Activated CD4-positive, alpha-beta T cell treated with anti-CD3 and anti-CD28 coated beads for 36 hours (primary cell): Measurements from ENCODE around the gene CLK4. TPM values are rescaled to one million over a fixed set of nuclear protein-coding genes. Genes with fewer than 3 reads are reported as not detected.
A peak's percentile ranks its signal among the peaks of the same experiment; 100 is the strongest.

Source experiments
- ATAC-seq: fragments of 200-7000 bp; cut with Tn5 transposase; one replicate; pipeline ENCODE4 v1.10.0; 2021; ENCODE audit warnings: mild to moderate bottlenecking, moderate library complexity
- CTCF ChIA-PET: fragments of 350-600 bp; sonication (Branson Sonifier 250); formaldehyde crosslinking; loops from one replicate; lab custom pipeline; 2021; ENCODE audit warnings: antibody characterized with exemption; lab: Charles Lee
- POLR2A ChIA-PET: fragments of 350-600 bp; sonication (Branson Sonifier 250); formaldehyde crosslinking; loops from one replicate; lab custom pipeline; 2021; ENCODE audit warnings: antibody characterized with exemption, inconsistent platforms; lab: Charles Lee
- DNase-seq: peaks from one replicate; pipeline ENCODE4 v3.0.0-alpha.2; 2020
- H3K27ac Mint-ChIP-seq: one replicate; pipeline ENCODE4 v1.8.0; 2021; ENCODE audit warnings: mixed read lengths
- H3K27me3 Mint-ChIP-seq: one replicate; pipeline ENCODE4 v1.8.0; 2021; ENCODE audit warnings: mixed read lengths
- H3K36me3 Mint-ChIP-seq: one replicate; pipeline ENCODE4 v1.8.0; 2021; ENCODE audit warnings: low read depth, mixed read lengths
- H3K4me1 Mint-ChIP-seq: one replicate; pipeline ENCODE4 v1.8.0; 2021; ENCODE audit warnings: mixed read lengths
- H3K4me3 Mint-ChIP-seq: one replicate; pipeline ENCODE4 v1.8.0; 2021; ENCODE audit warnings: mild to moderate bottlenecking, moderate library complexity, mixed read lengths
- H3K9me3 Mint-ChIP-seq: one replicate; pipeline ENCODE4 v1.8.0; 2021; ENCODE audit warnings: low read depth, mixed read lengths
- intact Hi-C, 2 experiments: fragments of 100-400 bp; cut with DNase I in 1 of 2; cut with micrococcal nuclease in 1 of 2; formaldehyde crosslinking; loops; one replicate each; pipeline versions ENCODE4 v1.14.2 to v1.15.1; 2022 to 2024; cut with DNase I, micrococcal nuclease
- total RNA-seq, 2 experiments: library from RNA; stranded (reverse); gene quantifications; one replicate each; pipeline ENCODE4 v1.2.3, GENCODE V29; 2021

Gene CLK4
- total RNA-seq, 2 experiments from 2014 or later, result 21.2 to 22.6 TPM

DNA sequence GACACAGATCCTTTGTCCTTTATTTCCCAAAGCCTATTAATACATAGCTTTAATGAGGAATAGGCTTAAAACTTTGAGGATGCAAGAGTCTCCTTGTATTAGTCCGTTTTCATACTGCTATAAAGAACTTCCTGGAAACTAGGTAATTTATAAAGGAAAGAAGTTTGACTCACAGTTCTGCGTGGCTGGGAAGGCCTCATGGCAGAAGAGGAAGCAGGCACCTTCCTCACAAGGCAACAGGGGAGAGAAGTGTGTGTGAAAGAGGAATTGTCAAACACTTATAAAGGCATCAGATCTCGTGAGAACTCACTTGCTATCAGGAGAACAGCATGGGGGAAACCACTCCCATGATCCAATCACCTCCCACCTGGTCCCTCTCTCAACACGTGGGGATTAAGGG is 5.4 kb upstream of the CLK4 start:
- Mint-ChIP-seq H3K27me3 (peaks cover 5% of the 10 kb centered on the region), H3K4me3 (no peak overlapping the region), H3K4me1 (no peaks in the 10 kb centered on the region), H3K9me3 (no peaks in the 10 kb centered on the region), H3K27ac (no peak overlapping the region), H3K36me3 (no peaks in the 10 kb centered on the region)
- intact Hi-C loops, result no loop called here
- DNase-seq, result no peak
- ATAC-seq, result no peak
- CTCF ChIA-PET, result no interaction called here
- POLR2A ChIA-PET, result no interaction called here

DNA sequence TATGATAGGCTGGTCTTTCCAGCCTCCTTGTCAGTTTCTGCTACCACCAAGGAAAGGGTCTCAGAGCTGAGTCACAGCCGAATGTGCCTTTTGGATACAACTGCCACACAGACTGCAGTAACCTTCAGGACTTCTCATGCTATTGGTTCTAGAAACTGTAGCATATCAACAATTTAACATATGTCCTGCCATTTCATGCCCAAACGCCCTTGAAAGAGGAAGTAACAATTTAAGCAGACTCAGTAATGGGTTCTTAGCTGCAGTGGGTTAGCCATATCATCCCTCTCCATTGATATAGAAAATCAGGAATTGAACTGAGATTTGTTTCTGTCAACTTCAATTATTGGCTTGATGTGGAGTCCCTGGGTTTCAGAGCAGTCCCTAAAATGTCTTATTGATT is 4.1 kb upstream of the CLK4 start:
- Mint-ChIP-seq H3K4me3 (no peak overlapping the region), H3K4me1 (no peaks in the 10 kb centered on the region), H3K27me3 (peaks cover 4% of the 10 kb centered on the region), H3K27ac (no peak overlapping the region), H3K9me3 (no peaks in the 10 kb centered on the region), H3K36me3 (peaks cover under 1% of the 10 kb centered on the region)
- DNase-seq, result no peak
- CTCF ChIA-PET, result no interaction called here
- POLR2A ChIA-PET, result no interaction called here
- intact Hi-C loops, result no loop called here
- no peak for ATAC-seq

DNA sequence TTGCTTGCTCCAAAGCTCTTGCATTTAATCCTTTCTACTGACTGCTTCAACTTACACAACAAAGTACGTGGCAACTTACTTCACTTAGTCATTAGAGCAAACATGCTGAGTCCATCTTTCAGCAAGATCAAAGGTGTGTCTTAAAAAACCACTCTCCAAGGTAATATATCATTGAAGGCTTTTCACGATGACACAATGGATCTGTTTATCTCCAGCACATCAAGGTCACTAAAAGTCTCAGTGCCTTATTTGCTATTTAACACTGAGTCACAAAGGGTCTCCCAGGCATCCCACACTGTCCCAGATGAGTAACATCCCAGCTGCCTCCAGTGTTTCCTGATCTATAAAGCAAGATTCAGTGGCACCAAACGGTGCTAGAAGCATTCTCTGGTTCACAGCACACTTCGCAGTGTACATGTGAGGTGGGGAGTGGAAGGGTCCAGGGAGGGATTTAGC is 3.7 kb upstream of the CLK4 start:
- Mint-ChIP-seq H3K27me3 (peaks cover 4% of the 10 kb centered on the region), H3K36me3 (peaks cover 5% of the 10 kb centered on the region), H3K4me3 (no peak overlapping the region), H3K27ac (no peak overlapping the region), H3K9me3 (no peaks in the 10 kb centered on the region), H3K4me1 (no peaks in the 10 kb centered on the region)
- DNase-seq (no peak), ATAC-seq (no peak)
- POLR2A ChIA-PET, result no interaction called here
- intact Hi-C loops, result no loop called here
- CTCF ChIA-PET, result interaction anchor here (0.5 to 0.8 kb wide), 2 partner anchors 292 to 1085 kb away, joined by 3 to 4 read pairs; no protein-coding TSS in a partner anchor

DNA sequence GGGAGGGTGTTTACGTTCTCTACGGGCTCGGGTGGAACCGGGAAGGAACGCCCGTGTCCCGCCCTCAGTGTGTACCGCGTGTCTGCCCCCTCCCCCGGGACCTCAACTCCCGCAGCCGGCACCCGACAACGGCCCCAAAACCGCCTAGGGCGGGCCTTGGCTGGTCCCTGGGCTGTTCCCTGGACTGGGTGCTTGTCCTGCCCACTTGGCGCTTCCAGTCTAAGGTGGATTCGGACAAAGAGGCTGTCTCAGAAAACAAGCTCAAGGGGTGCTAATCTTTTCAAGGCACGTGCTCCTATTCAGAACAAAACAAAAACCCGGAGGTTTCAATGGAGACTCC is 379 bp upstream of the CLK4 start:
- H3K4me1 Mint-ChIP-seq, result peaks cover 23% of the 10 kb centered on the region
- ATAC-seq, result no peak
- no peak for DNase-seq
- peak overlapping the region; percentile 31 for H3K27ac Mint-ChIP-seq
- H3K9me3 Mint-ChIP-seq, result no peaks in the 10 kb centered on the region
- H3K4me3 Mint-ChIP-seq, result peak overlapping the region; percentile 93
- no peaks in the 10 kb centered on the region for H3K27me3 Mint-ChIP-seq
- CTCF ChIA-PET, result no interaction called here
- peaks cover 15% of the 10 kb centered on the region for H3K36me3 Mint-ChIP-seq
- intact Hi-C loops, result loop anchor here (1.0 to 10.0 kb wide), 13 partner anchors 103 to 1108 kb away; partner anchors contain the start of genes ZNF879 (in 2 of the 2), CANX (in 1 of the 2), HNRNPAB (in 1 of the 2) and HNRNPH1 (in 1 of the 2)
- POLR2A ChIA-PET, result no interaction called here

DNA sequence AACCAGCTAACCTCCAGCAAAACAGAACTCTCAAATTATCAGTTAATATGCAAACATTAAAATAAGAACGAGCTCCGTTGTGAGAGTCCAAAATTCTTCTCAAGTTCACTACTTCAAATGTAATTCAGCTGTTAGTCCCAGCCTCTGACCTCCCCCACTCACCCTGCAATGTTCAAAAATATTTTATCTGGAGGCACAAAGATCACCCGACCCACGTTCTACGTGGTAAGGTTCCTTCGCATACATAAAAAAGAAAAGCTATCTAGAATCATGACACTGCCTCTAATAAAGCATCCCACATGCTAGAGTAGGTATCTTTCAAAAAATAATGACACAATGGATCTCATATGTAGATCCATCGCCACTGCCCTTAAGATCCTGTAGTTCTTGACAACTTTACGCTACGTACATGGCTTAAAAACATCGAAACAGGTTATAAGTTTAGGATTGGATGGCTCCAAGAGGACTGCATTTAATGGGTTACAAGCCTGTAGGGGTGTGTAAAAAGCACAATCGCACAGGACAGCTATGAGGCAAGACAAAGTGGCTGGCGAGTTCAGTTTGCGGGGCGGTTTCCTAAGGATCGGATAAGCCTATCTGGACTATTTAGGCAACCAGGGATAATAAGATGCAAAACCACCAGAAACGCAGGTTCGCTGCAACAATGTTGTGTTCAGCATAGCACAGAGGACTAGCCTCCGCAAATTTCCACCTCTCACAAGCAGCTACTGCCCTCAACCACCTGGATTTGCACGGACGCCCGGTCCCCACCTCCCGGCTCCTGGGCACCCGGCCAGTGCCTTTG is 969 bp downstream of the CLK4 start:
- Mint-ChIP-seq H3K27me3 (no peaks in the 10 kb centered on the region), H3K4me1 (peaks cover 29% of the 10 kb centered on the region), H3K36me3 (peaks cover 24% of the 10 kb centered on the region), H3K9me3 (no peaks in the 10 kb centered on the region), H3K4me3 (peak overlapping the region; percentile 93), H3K27ac (peak overlapping the region; percentile 98)
- ATAC-seq (peak; percentile 23), DNase-seq (no peak)
- intact Hi-C loops, result loop anchor here (2.0 to 10.0 kb wide), 8 partner anchors 396 to 1109 kb away; partner anchors contain the start of genes ZNF879 (in 2 of the 2), CANX (in 1 of the 2), HNRNPH1 (in 1 of the 2) and MAML1 (in 1 of the 2)
- CTCF ChIA-PET, result interaction anchor here (0.9 to 1.7 kb wide), 3 partner anchors 8 to 998 kb away, joined by 3 to 4 read pairs (median 3); partner anchors contain the start of gene HNRNPH1
- POLR2A ChIA-PET, result interaction anchor here (0.5 to 0.8 kb wide), 3 partner anchors 21 to 934 kb away, joined by 3 to 4 read pairs (median 3); partner anchors contain the start of gene HNRNPAB

DNA sequence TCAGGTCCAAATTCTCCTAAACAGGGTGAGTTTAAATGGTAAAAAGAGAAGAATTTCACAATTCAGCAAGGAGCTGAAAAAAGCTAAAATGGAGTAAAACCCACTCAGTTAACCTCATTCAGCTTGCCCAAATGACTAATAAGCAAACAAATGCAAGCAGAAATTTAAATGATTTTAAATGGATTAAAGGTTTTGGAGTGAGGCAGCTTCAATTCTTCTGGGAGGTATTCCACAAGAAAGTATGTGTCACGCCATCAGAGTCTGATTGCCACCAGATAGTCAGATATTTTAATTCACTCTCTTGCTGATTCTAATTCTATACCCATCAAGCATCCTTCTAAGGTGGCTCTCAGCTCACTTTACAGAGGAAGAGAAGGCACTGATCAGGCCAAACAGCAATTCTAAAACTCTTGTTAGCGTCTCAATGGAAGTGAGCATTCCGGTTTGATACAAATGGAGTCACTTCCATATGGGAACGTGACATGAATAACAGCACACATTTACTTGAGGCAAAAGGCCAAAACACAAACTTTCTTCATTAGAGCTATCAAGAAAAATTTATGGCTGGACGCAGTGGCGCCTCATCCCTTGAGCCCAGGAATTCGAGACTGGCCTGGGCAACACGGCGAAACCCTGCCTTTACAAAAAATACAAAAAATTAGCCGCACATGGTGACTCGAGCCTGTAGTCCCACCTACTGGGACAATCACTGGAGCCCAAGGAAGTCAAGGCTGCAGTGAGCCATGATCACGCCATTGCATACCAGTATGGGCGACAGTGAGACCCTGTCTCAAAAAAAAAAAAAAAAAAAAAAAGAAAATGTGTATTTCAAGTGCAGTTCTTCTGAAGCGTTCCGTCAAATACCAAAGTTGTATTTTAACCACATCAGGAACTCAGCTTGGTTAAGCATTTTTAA is 2.0 kb downstream of the CLK4 start:
- Mint-ChIP-seq H3K9me3 (no peaks in the 10 kb centered on the region), H3K36me3 (peaks cover 33% of the 10 kb centered on the region), H3K27me3 (no peaks in the 10 kb centered on the region), H3K4me1 (peaks cover 39% of the 10 kb centered on the region), H3K4me3 (peak overlapping the region; percentile 93), H3K27ac (peak overlapping the region; percentile 98)
- no peak for ATAC-seq
- POLR2A ChIA-PET, result interaction anchor here (0.7 kb wide), 1 partner anchor 142 kb away, joined by 3 read pairs; no protein-coding TSS in a partner anchor
- intact Hi-C loops, result loop anchor here (5.0 to 10.0 kb wide), 4 partner anchors 397 to 1110 kb away; partner anchors contain the start of genes CANX (in 1 of the 2), MAML1 (in 1 of the 2) and ZNF879 (in 1 of the 2)
- DNase-seq, result no peak
- CTCF ChIA-PET, result interaction anchor here (0.6 to 3.0 kb wide), 5 partner anchors 9 to 999 kb away, joined by 3 to 16 read pairs (median 3); partner anchors contain the start of genes HNRNPAB and HNRNPH1

DNA sequence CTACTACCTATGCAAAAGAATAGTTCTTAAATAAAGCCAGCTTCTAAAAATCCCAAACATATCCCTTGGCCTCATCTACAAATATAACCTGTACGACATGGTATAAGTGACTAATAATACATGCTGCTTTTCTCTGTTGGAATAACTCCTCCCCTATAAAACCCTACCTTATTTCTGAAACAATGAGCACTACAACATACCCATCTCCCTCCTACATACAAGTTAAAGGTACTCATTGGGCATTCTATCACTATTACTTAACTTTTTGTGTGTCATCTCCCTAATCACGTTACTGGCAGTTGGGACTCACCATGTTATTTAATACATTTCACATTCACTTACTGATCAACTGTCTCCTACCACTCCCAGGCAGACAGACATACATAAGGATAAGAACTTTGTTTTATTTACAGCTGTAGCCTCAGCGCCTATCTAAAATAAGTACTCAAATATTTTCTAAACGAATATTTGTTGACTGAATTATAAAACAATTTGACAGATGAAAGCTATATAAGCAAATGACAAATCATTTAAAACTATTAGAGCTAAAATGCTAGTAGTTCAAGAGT is 4.1 kb downstream of the CLK4 start:
- CTCF ChIA-PET, result interaction anchor here (1.1 to 3.0 kb wide), 3 partner anchors 11 to 25 kb away, joined by 3 to 16 read pairs (median 5); no protein-coding TSS in a partner anchor
- Mint-ChIP-seq H3K4me1 (peaks cover 54% of the 10 kb centered on the region), H3K36me3 (peaks cover 51% of the 10 kb centered on the region), H3K9me3 (no peaks in the 10 kb centered on the region), H3K27ac (no peak overlapping the region), H3K4me3 (peak overlapping the region; percentile 3), H3K27me3 (no peaks in the 10 kb centered on the region)
- intact Hi-C loops, result loop anchor here in 1 of 2 experiments (10.0 kb wide), 1 partner anchor 1112 kb away; the partner anchor contains the start of gene MAML1
- ATAC-seq (no peak), DNase-seq (no peak)
- POLR2A ChIA-PET, result no interaction called here

DNA sequence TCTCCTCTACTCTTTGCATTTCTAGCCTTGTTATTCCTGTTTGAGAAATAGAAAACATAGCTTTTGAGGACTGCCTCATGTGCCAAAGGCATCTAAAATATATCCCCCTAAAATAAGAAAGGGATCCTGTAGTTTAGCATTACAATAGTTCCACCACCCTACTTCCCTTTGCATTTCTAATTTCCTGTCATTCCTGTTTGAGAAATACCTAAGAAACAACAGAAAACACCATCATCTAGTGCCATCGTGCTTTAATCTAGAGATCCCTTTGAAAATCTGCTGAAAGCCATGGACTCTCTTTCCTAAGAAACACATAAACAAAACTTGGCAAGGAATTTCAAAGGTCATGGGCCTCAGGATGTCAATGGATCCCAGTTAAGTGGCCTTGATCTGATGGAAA is 7.5 kb downstream of the CLK4 start:
- H3K9me3 Mint-ChIP-seq, result no peaks in the 10 kb centered on the region
- ATAC-seq, result no peak
- H3K27ac Mint-ChIP-seq, result no peak overlapping the region
- POLR2A ChIA-PET, result no interaction called here
- H3K27me3 Mint-ChIP-seq, result no peaks in the 10 kb centered on the region
- CTCF ChIA-PET, result interaction anchor here (1.1 to 1.9 kb wide), 2 partner anchors 8 to 13 kb away, joined by 3 to 8 read pairs; no protein-coding TSS in a partner anchor
- H3K36me3 Mint-ChIP-seq, result peaks cover 61% of the 10 kb centered on the region
- H3K4me3 Mint-ChIP-seq, result no peak overlapping the region
- intact Hi-C loops, result no loop called here
- DNase-seq, result no peak
- peaks cover 50% of the 10 kb centered on the region for H3K4me1 Mint-ChIP-seq

DNA sequence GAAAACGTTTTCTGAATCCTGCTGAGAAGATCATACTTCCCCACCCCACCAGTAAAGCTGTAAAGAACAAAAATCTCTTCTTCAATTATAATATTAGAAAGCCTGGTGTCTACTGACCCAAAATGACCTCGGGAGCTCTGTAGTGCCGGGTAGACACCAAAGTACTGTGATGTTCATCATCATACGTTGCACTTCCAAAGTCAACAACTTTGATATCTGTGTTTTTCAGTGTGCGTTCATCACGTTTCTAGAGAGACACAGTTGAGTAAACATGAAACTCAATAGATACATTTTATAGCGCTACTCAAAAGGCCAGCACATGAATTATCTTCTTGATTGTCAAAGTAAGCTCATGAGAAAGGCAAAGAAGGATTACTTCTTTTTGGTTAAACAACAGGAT is 14.6 kb downstream of the CLK4 start:
- Mint-ChIP-seq H3K9me3 (no peaks in the 10 kb centered on the region), H3K4me1 (peaks cover 7% of the 10 kb centered on the region), H3K27ac (no peak overlapping the region), H3K4me3 (no peak overlapping the region), H3K36me3 (peaks cover 59% of the 10 kb centered on the region), H3K27me3 (no peaks in the 10 kb centered on the region)
- ATAC-seq (no peak), DNase-seq (no peak)
- intact Hi-C loops, result no loop called here
- CTCF ChIA-PET, result interaction anchor here (1.0 to 3.2 kb wide), 3 partner anchors 11 to 22 kb away, joined by 3 to 16 read pairs (median 4); partner anchors contain the start of gene COL23A1
- POLR2A ChIA-PET, result no interaction called here

DNA sequence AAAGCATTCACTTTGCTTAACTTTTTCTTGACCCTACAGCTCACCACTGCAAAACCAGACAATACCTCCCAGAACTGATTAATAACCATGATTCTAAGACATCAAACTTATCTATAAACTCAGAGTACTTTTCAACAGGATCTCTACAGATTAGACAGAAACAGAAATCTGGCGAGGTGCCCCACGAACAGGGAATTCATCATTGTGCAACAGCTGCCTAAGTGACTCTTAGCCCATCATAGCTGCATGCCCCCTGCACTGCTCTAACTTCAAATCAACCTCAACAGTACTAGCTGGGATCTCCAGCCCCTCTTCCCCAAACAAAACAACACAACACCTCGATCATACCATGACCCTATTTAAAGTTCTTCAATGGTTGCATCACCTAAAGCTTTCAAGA is 20.6 kb downstream of the CLK4 start:
- ATAC-seq (no peak), DNase-seq (no peak)
- ChIA-PET POLR2A (no interaction called here), CTCF (interaction anchor here (0.5 to 2.1 kb wide), 4 partner anchors 12 to 543 kb away, joined by 3 to 8 read pairs (median 3); no protein-coding TSS in a partner anchor)
- intact Hi-C loops, result no loop called here
- Mint-ChIP-seq H3K4me3 (no peak overlapping the region), H3K36me3 (peaks cover 52% of the 10 kb centered on the region), H3K27me3 (no peaks in the 10 kb centered on the region), H3K9me3 (no peaks in the 10 kb centered on the region), H3K27ac (no peak overlapping the region), H3K4me1 (no peaks in the 10 kb centered on the region)
